Astrocyte (in vitro differentiated cells and primary cell): ENCODE measurements around the gene NAV2. TPM values are rescaled to one million over a fixed set of nuclear protein-coding genes. Genes with fewer than 3 reads are reported as not detected.

Source experiments
- DNase-seq: peaks from one replicate; pipeline ENCODE4 v3.0.0-alpha.2; 2010; ENCODE audit warnings: low read depth
- FAIRE-seq: peaks from 2 replicates; lab custom pipeline; 2011; peaks lifted over from hg19 to GRCh38; lab: Jason Lieb, UNC
- H2AFZ ChIP-seq: 2 replicates; pipeline ENCODE4 v1.6.0; 2012; ENCODE audit warnings: low read depth, low read length, inconsistent platforms
- H3K27ac ChIP-seq: 2 replicates; pipeline ENCODE4 v1.5.1; 2011; ENCODE audit warnings: low read depth, low read length, inconsistent platforms
- H3K27me3 ChIP-seq: 2 replicates; pipeline ENCODE4 v1.6.0; 2011; ENCODE audit warnings: low read length, inconsistent platforms; ENCODE audit not compliant: insufficient read depth
- H3K36me3 ChIP-seq: 2 replicates; pipeline ENCODE4 v1.5.1; 2011; ENCODE audit warnings: low read length, inconsistent platforms; ENCODE audit not compliant: insufficient read depth
- H3K4me1 ChIP-seq: 2 replicates; pipeline ENCODE4 v1.5.1; 2011; ENCODE audit warnings: low read length, inconsistent platforms; ENCODE audit not compliant: insufficient read depth
- H3K4me2 ChIP-seq: 2 replicates; pipeline ENCODE4 v1.6.0; 2012; ENCODE audit warnings: low read length, inconsistent platforms
- H3K4me3 ChIP-seq: 2 replicates; pipeline ENCODE4 v1.5.1; 2011; ENCODE audit warnings: low read depth, mild to moderate bottlenecking, low read length, inconsistent platforms; ENCODE audit not compliant: insufficient read depth
- H3K79me2 ChIP-seq: 2 replicates; pipeline ENCODE4 v1.6.0; 2012; ENCODE audit warnings: mild to moderate bottlenecking, low read length, inconsistent platforms; ENCODE audit not compliant: insufficient read depth
- H3K9ac ChIP-seq: 2 replicates; pipeline ENCODE4 v1.6.0; 2012; ENCODE audit warnings: mild to moderate bottlenecking, low read length, inconsistent platforms
- H3K9me3 ChIP-seq: 2 replicates; pipeline ENCODE4 v1.5.1; 2012; ENCODE audit warnings: low read depth, mild to moderate bottlenecking, low read length, inconsistent platforms; ENCODE audit not compliant: insufficient read depth
- H4K20me1 ChIP-seq: 2 replicates; pipeline ENCODE4 v1.6.0; 2012; ENCODE audit warnings: low read length, inconsistent platforms; ENCODE audit not compliant: insufficient read depth
- H3K27ac Mint-ChIP-seq: one replicate; pipeline ENCODE4 v1.8.0; 2021; ENCODE audit warnings: mild to moderate bottlenecking, mixed read lengths; ENCODE audit not compliant: unreplicated experiment
- H3K27me3 Mint-ChIP-seq: one replicate; pipeline ENCODE4 v1.8.0; 2021; ENCODE audit warnings: low read depth, mixed read lengths; ENCODE audit not compliant: unreplicated experiment
- H3K36me3 Mint-ChIP-seq: one replicate; pipeline ENCODE4 v1.8.0; 2021; ENCODE audit warnings: low read depth, mixed read lengths; ENCODE audit not compliant: unreplicated experiment
- H3K4me1 Mint-ChIP-seq: one replicate; pipeline ENCODE4 v1.8.0; 2021; ENCODE audit warnings: low read depth, mixed read lengths; ENCODE audit not compliant: unreplicated experiment
- H3K4me3 Mint-ChIP-seq: one replicate; pipeline ENCODE4 v1.8.0; 2021; ENCODE audit warnings: mild to moderate bottlenecking, moderate library complexity, mixed read lengths; ENCODE audit not compliant: unreplicated experiment
- H3K9me3 Mint-ChIP-seq: one replicate; pipeline ENCODE4 v1.8.0; 2021; ENCODE audit warnings: mild to moderate bottlenecking, mixed read lengths; ENCODE audit not compliant: unreplicated experiment
- EZH2 ChIP-seq: IDR thresholded peaks from 2 replicates; pipeline ENCODE4 v1.6.1; 2012; ENCODE audit warnings: mild to moderate bottlenecking, low read length, inconsistent platforms; ENCODE audit not compliant: insufficient read depth
- total RNA-seq: library from RNA; stranded (reverse); gene quantifications from 2 replicates; pipeline ENCODE4 v1.2.1, GENCODE V29; 2021
- TF ChIP-seq, protein P1 (sequence below): IDR thresholded peaks from 2 replicates; pipeline ENCODE4 v1.5.1; 2011; ENCODE audit warnings: low read depth, mild to moderate bottlenecking, inconsistent platforms, low read length, moderate library complexity; ENCODE audit not compliant: insufficient read depth

The NAV2 gene
- total RNA-seq, 1 donor from 2014 or later = 20.6 TPM

DNA sequence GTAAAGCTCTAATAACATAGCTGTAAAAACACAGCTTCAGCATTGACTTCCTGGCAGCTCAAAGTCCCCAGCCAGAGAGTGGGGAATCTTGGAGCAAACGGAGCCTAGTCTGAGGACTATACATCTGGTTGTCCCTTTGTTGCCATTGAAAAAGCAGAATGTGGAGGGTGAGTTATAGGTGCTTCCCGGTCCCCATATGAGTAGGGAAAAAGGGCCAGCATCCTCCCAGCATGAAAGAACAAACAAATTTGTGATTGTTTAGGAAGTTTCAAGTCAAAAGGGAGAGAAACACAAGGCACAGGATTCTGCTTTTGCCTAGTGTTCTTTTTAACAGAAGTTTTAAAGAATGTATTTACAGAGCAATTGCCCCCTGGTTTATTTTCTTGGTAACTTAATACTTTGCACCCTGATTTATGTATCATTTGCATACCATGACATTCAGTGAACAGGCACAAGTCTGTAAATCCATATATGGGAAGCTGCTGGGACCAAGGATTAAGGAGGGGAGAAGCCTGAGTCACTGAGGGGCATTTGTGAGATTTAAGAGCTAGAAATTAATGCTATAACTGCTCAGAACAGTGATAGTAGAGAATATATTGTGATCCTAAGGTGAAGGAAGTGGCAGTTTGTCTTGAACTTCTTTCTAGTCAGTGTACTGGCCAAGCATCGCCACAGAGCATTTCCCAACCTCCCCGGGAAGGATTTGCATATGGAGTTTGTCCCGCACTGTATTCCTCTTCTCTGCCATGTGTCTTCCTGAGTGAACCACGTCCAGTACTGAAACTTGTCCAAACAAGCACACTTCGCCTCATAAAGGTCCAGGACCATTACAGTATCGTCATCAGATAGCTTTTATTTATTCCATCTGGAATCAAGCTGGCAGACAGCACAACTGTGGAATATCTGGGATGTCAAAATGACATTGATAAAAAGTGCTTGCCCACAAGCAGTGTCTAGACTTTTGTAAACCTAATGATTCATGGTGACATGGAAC is 344.6 kb downstream of the NAV2 start:
- TF ChIP-seq EZH2 = no peak
- TF ChIP-seq, protein P1, sequence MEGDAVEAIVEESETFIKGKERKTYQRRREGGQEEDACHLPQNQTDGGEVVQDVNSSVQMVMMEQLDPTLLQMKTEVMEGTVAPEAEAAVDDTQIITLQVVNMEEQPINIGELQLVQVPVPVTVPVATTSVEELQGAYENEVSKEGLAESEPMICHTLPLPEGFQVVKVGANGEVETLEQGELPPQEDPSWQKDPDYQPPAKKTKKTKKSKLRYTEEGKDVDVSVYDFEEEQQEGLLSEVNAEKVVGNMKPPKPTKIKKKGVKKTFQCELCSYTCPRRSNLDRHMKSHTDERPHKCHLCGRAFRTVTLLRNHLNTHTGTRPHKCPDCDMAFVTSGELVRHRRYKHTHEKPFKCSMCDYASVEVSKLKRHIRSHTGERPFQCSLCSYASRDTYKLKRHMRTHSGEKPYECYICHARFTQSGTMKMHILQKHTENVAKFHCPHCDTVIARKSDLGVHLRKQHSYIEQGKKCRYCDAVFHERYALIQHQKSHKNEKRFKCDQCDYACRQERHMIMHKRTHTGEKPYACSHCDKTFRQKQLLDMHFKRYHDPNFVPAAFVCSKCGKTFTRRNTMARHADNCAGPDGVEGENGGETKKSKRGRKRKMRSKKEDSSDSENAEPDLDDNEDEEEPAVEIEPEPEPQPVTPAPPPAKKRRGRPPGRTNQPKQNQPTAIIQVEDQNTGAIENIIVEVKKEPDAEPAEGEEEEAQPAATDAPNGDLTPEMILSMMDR = no peak
- peaks cover 7% of the 10 kb centered on the region for H3K4me1 ChIP-seq
- H3K27me3 Mint-ChIP-seq = no peaks in the 10 kb centered on the region
- peak overlapping the region; percentile 5 for H3K9ac ChIP-seq
- no peaks in the 10 kb centered on the region for H3K9me3 ChIP-seq
- no peaks in the 10 kb centered on the region for H3K27me3 ChIP-seq
- no peak overlapping the region for H3K4me2 ChIP-seq
- FAIRE-seq (peak; percentile 5), DNase-seq (peak; percentile 87)
- H3K27ac ChIP-seq = peak overlapping the region; percentile 3
- no peak overlapping the region for H2AFZ ChIP-seq
- peaks cover 18% of the 10 kb centered on the region for H3K36me3 Mint-ChIP-seq
- no peak overlapping the region for H3K4me3 ChIP-seq
- H3K79me2 ChIP-seq = no peaks in the 10 kb centered on the region
- H3K9me3 Mint-ChIP-seq = no peaks in the 10 kb centered on the region
- peaks cover 9% of the 10 kb centered on the region for H3K36me3 ChIP-seq
- peak overlapping the region; percentile 34 for H3K27ac Mint-ChIP-seq
- no peaks in the 10 kb centered on the region for H4K20me1 ChIP-seq
- H3K4me1 Mint-ChIP-seq = peaks cover 29% of the 10 kb centered on the region
- no peak overlapping the region for H3K4me3 Mint-ChIP-seq

DNA sequence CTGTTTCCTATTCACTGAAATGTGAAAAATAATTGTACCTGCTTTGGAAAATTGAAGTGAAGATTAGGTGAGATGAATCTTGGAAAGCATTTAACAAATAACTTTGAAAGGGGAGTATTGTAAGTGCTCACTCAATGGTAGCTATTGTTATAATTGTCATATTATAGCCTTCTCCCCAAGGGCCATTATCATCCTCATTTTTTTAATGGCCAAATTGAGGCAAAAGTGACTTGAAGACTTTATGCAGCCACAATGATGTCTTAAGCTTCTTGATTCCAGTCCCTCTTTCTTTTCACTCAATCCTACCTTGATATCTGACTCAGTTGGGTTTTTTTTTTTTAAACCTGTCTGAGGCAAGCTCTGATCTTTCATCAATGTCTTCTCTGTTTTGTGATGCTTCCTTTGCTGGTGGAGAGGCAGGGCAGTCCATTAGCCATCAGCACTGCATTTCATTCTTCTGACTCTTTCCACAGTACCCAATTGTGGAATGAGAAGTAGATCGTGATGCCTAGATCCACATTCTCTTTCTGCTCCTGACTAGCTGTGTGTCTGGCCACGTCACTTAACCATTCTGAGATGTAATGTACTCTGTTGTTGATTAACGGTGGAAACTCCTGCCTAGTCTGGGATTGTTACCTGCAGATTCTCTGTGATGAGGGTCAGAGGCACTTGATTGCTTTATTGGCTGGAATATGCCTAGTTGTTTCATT is 346.3 kb downstream of the NAV2 start:
- Mint-ChIP-seq H3K27me3 (no peaks in the 10 kb centered on the region), H3K4me1 (peaks cover 29% of the 10 kb centered on the region), H3K27ac (peak overlapping the region; percentile 54), H3K9me3 (no peaks in the 10 kb centered on the region), H3K36me3 (peaks cover 12% of the 10 kb centered on the region), H3K4me3 (no peak overlapping the region)
- H3K27ac ChIP-seq = no peak overlapping the region
- H3K36me3 ChIP-seq = peaks cover 9% of the 10 kb centered on the region
- no peak overlapping the region for H3K4me3 ChIP-seq
- H3K9me3 ChIP-seq = no peaks in the 10 kb centered on the region
- no peak for FAIRE-seq
- no peak overlapping the region for H3K9ac ChIP-seq
- H3K27me3 ChIP-seq = no peaks in the 10 kb centered on the region
- no peak overlapping the region for H3K4me2 ChIP-seq
- peaks cover 7% of the 10 kb centered on the region for H3K4me1 ChIP-seq
- H2AFZ ChIP-seq = no peak overlapping the region
- no peaks in the 10 kb centered on the region for H3K79me2 ChIP-seq
- no peaks in the 10 kb centered on the region for H4K20me1 ChIP-seq
- TF ChIP-seq EZH2 = no peak
- TF ChIP-seq, protein P1 = no peak
- DNase-seq = peak; percentile 68
